Skeletal muscle tissue (tissue), 4 donors: ENCODE data around the gene MOAP1. TPM values are rescaled to one million over a fixed set of nuclear protein-coding genes. Genes with fewer than 3 reads are reported as not detected.
"Not testable (repeated sequence)": the region's sequence is repeated elsewhere in the genome, so short reads cannot be mapped to it uniquely, and the experiment has no call there.

Experiments used
- H3K27ac ChIP-seq: one replicate; pipeline ENCODE4 v1.7.0; 2013; ENCODE audit warnings: mild to moderate bottlenecking, low read depth, low read length, inconsistent platforms
- H3K27me3 ChIP-seq, 3 donors: one replicate each; pipeline ENCODE4 v1.7.0; 2013; ENCODE audit warnings: low read length in 3 of 3; ENCODE audit not compliant: control insufficient read depth in 3 of 3, insufficient read depth in 3 of 3
- H3K36me3 ChIP-seq, 3 donors: one replicate each; pipeline ENCODE4 v1.7.0; 2013; ENCODE audit warnings: low read length in 3 of 3; ENCODE audit not compliant: control insufficient read depth in 3 of 3, insufficient read depth in 3 of 3
- H3K4me1 ChIP-seq, 3 donors: one replicate each; pipeline ENCODE4 v1.7.0; 2013; ENCODE audit warnings: low read length in 3 of 3, mild to moderate bottlenecking in 3 of 3; ENCODE audit not compliant: control insufficient read depth in 3 of 3, insufficient read depth in 3 of 3
- H3K4me3 ChIP-seq, 3 donors: one replicate each; pipeline ENCODE4 v1.7.0; 2013; ENCODE audit warnings: low read length in 3 of 3
- H3K9ac ChIP-seq, 3 donors: one replicate each; pipeline ENCODE4 v1.7.0; 2013; ENCODE audit warnings: low read length in 3 of 3, mild to moderate bottlenecking in 3 of 3, moderate library complexity in 2 of 3, low read depth in 1 of 3
- H3K9me3 ChIP-seq, 3 donors: one replicate each; pipeline ENCODE4 v1.7.0; 2013; ENCODE audit warnings: low read length in 3 of 3; ENCODE audit not compliant: control insufficient read depth in 3 of 3
- total RNA-seq: library from RNA; depleted of rRNA; stranded (reverse); fragments of >200 nt; gene quantifications from one replicate; pipeline ENCODE4 v1.2.3, GENCODE V29; 2014
- donor health status: Osteomylitis.

The MOAP1 gene, protein sequence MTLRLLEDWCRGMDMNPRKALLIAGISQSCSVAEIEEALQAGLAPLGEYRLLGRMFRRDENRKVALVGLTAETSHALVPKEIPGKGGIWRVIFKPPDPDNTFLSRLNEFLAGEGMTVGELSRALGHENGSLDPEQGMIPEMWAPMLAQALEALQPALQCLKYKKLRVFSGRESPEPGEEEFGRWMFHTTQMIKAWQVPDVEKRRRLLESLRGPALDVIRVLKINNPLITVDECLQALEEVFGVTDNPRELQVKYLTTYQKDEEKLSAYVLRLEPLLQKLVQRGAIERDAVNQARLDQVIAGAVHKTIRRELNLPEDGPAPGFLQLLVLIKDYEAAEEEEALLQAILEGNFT
- total RNA-seq: 20.4 TPM

DNA sequence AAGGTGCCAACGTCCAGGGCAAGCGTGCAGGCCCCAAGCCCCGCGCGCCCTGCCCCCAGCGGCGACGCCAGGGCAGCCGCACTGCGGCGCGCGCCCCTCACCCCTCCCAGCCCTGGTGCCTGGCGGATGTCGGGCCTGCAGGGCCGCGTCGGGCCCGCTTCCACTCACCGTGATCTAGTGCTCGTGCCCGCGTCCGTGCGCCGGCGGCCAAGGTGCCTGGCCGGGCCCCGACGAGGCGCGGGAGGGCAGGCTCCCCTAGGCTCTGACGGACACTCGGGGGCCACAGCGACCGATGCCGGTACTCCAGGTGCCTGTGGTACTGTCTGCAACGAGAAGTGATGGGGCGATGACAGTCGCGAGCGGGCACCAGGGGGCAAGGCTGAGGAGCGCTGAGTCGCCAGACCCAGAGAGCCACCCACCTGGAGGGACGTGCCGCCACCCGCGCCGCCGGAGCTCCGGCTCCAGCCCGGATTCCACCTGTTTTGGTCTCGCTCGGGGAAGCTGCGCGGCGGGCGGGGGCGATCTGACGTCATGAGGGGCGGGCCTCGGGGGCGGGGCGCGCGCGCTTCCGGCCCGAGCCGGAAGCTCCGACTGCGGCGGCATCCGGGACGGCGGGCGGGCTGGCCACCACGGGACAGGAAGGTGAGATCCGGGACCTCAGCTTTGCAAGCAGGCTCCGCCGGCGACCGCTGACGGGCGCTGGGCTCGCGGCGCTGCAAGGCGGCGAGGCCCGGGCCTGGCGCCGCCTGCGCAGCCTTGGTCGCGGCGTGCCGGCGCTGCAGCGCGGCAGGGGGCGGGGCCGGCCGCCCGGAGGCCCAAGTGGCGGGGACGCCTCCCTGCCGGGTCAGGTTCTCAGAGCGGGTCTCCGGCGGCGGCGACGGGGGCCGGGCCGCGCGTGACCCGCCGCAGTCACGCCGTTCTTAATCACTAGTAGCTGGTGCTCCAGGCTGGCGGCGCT lies at the start of gene MOAP1, which contains the start of gene LYSET:
TSS of gene MOAP1 (minus strand) at position 507 of the 958 bp plus-strand sequence. CDS start 655 bp downstream, outside the sequence.
TSS of gene LYSET (plus strand) at position 927 of the 958 bp plus-strand sequence. CDS start 89 bp downstream, outside the sequence.
- peaks cover 15 to 28% (median 19%) of the 10 kb centered on the region in 3 donors for H3K4me1 ChIP-seq
- H3K9ac ChIP-seq: peak within 1 kb of the TSS; percentile 97 to 99 (median 98)
- H3K27me3 ChIP-seq: no peaks in the 10 kb centered on the region
- peak within 1 kb of the TSS; percentile 95 to 96 (median 96) for H3K4me3 ChIP-seq
- H3K36me3 ChIP-seq: peaks cover 3 to 20% (median 19%) of the 10 kb centered on the region in 3 donors
- no peaks in the 10 kb centered on the region for H3K9me3 ChIP-seq
- H3K27ac ChIP-seq: peak within 1 kb of the TSS; percentile 99

DNA sequence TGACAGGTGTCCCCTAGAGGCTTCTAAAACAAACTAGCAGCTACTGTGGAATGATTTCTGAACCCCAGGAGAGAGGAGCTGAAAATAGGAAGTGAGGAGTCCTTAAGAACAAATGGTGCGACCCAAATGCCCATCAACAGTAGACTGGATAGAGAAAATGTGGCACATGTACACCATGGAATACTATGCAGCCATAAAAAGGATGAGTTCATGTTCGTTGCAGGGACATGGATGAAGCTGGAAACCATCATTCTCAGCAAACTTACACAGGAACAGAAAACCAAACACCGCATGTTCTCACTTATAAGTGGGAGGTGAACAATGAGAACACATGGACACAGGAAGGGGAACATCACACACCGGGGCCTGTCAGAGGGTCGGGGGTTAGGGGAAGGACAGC lies 48.4 kb upstream of the MOAP1 start:
- not testable (repeated sequence) for H3K9ac ChIP-seq, H3K4me1 ChIP-seq
- peaks cover 7 to 12% (median 8%) of the 10 kb centered on the region in 3 donors for H3K36me3 ChIP-seq

DNA sequence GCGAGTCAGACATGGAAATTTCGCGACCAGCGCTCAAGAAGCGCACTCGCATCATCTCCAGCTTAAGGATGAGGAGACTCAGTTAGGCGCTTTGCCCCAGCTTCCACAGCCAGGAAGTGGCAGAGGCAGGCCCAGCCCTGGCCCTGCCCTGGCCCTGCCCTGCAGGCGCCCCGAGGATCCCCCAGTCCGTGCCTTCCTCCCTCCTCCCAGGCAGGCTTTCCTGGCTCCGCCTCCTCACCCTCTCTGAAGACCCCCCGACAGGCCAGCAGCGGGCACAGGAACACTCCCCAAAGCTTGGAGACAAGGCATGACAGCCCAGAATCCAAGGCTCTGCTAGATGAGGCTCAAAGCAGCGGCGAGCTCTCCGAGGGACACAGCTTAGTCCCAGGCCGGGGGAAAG lies 47.5 kb upstream of the MOAP1 start:
- Histone ChIP-seq H3K9me3 (no peaks in the 10 kb centered on the region), H3K27ac (no peak overlapping the region), H3K9ac (peak overlapping the region in 1 of 3 donors; percentile 62), H3K4me3 (no peak overlapping the region), H3K36me3 (peaks cover 13 to 21% (median 15%) of the 10 kb centered on the region in 3 donors), H3K4me1 (peaks cover 7 to 10% (median 10%) of the 10 kb centered on the region in 3 donors), H3K27me3 (peaks cover 0 to 8% (median 7%) of the 10 kb centered on the region in 3 donors)

More for the DNA sequence above, 48.4 kb upstream of the MOAP1 start:
- not testable (repeated sequence) for H3K27me3 ChIP-seq, H3K27ac ChIP-seq, H3K4me3 ChIP-seq, H3K9me3 ChIP-seq

DNA sequence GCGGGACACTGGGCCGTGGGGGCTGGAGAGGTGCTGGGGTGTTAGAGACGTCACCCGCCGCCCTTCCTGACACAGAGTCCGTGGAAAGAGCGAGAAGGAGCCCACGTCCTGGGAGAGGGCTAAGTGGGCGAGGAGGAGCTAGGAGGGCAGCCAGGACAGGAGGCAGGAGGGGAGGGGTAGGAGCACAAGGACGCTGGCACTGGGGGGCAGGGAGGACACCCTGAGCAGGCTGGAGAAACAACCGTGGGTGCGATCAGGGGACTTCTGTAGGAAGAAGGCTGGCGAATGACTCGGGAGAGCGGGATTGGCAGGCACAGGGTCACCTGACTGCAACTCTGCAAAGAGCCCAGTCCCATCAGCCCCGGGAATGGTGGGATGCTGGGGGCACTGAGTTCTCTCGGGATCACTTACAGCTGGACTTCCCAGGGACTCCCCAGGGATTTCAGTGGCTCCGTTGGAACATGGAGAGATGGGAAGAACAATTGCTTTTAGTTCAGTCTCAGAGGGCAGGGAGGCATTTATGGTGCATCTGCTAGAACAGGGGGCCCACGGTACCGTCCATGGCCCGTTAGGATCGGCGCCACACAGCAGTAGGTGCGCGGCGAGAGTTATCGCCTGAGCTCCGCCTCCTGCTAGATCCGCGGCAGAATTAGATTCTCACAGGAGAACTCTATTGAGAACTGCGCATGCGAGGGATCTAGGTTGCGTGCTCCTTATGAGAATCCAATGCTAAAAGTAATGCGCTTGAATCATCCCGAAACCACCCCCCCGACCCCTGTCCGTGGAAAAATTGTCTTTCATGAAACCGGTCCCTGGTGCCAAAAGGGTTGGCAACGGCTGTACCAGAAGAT lies 46.7 kb upstream of the MOAP1 start:
- peaks cover 18 to 25% (median 19%) of the 10 kb centered on the region in 3 donors for H3K36me3 ChIP-seq

DNA sequence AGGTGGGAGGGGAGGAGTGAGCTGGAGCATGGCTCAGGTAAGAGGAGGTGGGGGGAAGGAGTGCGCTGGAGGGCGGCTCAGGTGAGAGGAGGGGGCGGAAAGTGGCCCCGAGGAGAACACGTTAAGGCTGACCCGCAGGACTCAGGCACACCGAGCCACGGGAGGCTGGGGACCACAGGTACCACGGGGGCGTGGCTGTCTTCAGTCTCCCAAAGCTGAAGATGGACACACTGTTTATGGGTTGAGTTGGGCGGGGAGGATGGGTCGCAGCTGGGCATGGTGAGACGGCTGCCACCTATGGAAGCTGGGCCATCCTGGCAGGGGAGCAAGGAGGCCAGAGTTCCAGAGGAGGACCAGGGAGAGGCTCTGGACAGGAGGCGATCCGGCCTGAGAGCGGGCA lies 45.8 kb upstream of the MOAP1 start:
- Histone ChIP-seq H3K27me3 (peaks cover 0 to 8% (median 7%) of the 10 kb centered on the region in 3 donors), H3K9ac (no peak overlapping the region), H3K4me1 (peaks cover 7 to 10% (median 10%) of the 10 kb centered on the region in 3 donors), H3K36me3 (peaks cover 21 to 32% (median 25%) of the 10 kb centered on the region in 3 donors), H3K4me3 (peak overlapping the region in 2 of 3 donors; percentile 51 to 77), H3K27ac (no peak overlapping the region), H3K9me3 (no peaks in the 10 kb centered on the region)

More for the DNA sequence above, 46.7 kb upstream of the MOAP1 start:
- peaks cover 7 to 10% (median 10%) of the 10 kb centered on the region in 3 donors for H3K4me1 ChIP-seq
- H3K27ac ChIP-seq: no peak overlapping the region
- peak overlapping the region in 1 of 3 donors; percentile 62 for H3K9ac ChIP-seq
- H3K4me3 ChIP-seq: peak overlapping the region; percentile 51 to 77 (median 77)
- peaks cover 0 to 8% (median 7%) of the 10 kb centered on the region in 3 donors for H3K27me3 ChIP-seq
- no peaks in the 10 kb centered on the region for H3K9me3 ChIP-seq

DNA sequence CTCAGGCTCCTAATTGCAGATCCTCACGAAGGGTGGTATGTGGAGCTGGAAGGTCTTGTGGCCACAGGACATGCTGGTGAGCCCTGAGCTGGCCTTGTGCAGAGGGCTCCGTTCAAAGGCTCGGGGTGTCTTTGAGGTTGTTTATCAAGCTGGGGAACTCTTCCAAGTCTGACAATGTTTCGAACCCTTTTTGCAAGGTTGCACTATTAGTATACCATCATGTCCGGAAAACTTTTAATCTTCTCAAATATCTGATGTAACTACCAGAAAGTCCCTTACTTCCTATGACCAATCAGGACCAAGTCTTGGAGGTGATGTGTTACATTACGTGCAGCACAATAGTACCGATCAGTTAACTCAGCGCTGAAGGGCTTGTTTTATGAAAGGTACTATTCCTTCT lies 43.9 kb upstream of the MOAP1 start:
- Histone ChIP-seq H3K27me3 (peaks cover 0 to 7% (median 4%) of the 10 kb centered on the region in 3 donors), H3K9ac (no peak overlapping the region), H3K4me1 (peaks cover 7 to 10% (median 10%) of the 10 kb centered on the region in 3 donors), H3K4me3 (no peak overlapping the region), H3K9me3 (no peaks in the 10 kb centered on the region), H3K36me3 (peaks cover 30 to 40% (median 31%) of the 10 kb centered on the region in 3 donors), H3K27ac (no peak overlapping the region)

DNA sequence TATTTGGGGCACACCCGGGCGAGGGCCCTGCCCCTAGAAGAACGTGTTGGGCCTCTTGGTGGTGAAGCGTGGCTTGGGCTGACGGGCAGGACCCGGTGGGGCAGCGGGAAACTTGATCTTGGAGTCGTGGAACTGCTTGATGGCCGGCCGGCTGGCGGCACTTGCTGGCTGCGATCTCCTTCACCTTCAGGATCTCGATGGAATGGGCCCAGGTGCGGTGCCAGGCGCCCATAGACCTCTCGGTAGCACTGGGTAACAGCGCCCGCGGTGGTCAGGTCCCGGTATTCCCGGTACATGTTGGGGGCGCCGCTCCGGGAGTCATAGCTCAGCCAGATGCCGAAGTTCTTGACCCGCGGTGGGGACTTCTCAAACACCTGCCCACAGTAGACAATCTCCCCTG lies 38.9 kb upstream of the MOAP1 start:
- Histone ChIP-seq H3K9ac (no peak overlapping the region), H3K4me1 (no peaks in the 10 kb centered on the region), H3K36me3 (peaks cover 42 to 53% (median 50%) of the 10 kb centered on the region in 3 donors), H3K27me3 (no peaks in the 10 kb centered on the region), H3K9me3 (no peaks in the 10 kb centered on the region), H3K27ac (no peak overlapping the region), H3K4me3 (no peak overlapping the region)

DNA sequence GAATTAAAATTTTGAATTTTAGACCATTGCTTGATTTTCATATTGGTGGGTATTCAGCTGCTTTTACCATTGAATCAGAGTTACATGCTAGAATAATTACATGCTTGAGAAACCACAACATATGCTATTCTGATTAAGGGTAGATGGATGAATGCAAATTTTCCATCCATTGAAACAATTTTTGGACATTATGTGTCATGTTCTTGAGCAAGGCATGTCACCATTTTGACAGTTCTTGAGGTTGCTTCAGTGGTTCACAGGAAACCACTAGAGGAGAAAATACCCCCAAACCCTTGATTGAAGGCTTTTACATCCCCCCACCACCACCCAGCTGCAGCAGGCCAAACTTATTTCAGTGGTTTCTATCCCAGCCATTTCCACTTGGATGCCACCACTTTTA lies 35.8 kb upstream of the MOAP1 start:
- Histone ChIP-seq H3K27ac (no peak overlapping the region), H3K36me3 (peaks cover 31 to 46% (median 43%) of the 10 kb centered on the region in 3 donors), H3K4me1 (no peaks in the 10 kb centered on the region), H3K9ac (no peak overlapping the region), H3K4me3 (no peak overlapping the region), H3K27me3 (no peaks in the 10 kb centered on the region), H3K9me3 (no peaks in the 10 kb centered on the region)
